Measurements from ENCODE around the gene IMMT.

IMMT gene

DNA sequence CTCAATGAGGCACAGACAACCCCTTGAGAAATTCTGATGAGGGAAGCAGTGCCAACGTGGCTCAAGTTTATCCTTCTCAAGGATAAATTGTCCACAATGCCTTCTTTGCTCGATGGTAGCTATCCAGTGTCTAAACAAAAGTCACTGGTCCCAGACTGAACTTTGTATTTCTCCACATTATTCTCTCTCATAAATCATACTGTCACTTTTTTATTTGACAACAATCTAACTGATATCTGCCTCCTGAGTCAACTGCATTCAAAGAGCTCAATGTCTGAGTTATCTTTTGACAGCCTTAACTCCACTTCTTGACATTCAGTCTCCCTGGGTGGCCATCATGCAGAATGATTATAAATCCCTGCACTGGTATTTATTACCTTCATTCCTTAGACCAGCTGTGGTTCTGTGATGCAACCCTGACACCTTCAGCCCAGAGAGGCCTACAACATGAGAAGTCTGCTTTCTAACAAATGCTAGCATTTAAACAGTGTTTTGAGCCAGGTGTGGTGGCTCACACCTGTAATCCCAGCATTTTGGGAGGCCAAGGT is 38.2 kb downstream of the IMMT start:
- DNase-seq (ENCODE audit: low spot score) = no peak
- TF ChIP-seq, protein P1, sequence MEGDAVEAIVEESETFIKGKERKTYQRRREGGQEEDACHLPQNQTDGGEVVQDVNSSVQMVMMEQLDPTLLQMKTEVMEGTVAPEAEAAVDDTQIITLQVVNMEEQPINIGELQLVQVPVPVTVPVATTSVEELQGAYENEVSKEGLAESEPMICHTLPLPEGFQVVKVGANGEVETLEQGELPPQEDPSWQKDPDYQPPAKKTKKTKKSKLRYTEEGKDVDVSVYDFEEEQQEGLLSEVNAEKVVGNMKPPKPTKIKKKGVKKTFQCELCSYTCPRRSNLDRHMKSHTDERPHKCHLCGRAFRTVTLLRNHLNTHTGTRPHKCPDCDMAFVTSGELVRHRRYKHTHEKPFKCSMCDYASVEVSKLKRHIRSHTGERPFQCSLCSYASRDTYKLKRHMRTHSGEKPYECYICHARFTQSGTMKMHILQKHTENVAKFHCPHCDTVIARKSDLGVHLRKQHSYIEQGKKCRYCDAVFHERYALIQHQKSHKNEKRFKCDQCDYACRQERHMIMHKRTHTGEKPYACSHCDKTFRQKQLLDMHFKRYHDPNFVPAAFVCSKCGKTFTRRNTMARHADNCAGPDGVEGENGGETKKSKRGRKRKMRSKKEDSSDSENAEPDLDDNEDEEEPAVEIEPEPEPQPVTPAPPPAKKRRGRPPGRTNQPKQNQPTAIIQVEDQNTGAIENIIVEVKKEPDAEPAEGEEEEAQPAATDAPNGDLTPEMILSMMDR (IDR thresholded peaks at IDR 0.05; ENCODE audit: borderline replicate concordance, control extremely low read depth, extremely low read depth, insufficient read depth, missing control alignments) = no peak
- in situ Hi-C loops (cut with MboI; ENCODE audit: low sequenced_read_pairs, unreplicated experiment) = no loop called here

DNA sequence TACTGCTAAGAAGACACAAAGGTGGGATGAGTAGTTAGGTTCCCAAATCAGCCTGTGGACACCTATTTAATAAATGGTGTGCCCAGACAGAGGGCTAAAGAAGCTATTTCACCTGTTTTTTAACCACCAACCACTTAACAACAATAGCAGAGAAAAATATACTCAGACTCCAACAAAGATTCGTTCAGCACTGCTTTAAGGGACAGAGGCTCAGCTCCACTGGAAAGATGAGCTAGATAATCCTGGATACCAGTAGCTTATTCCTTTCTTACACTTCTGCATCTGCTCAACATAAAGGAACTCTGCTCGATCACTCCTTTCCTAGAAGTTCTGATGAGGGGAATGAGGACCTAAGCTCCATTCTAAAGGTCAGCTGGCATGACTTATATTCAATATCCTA is 44.8 kb downstream of the IMMT start:
- TF ChIP-seq, protein P1 (IDR thresholded peaks at IDR 0.05; ENCODE audit: borderline replicate concordance, control extremely low read depth, extremely low read depth, insufficient read depth, missing control alignments) = no peak
- no peak for DNase-seq (ENCODE audit: low spot score)
- in situ Hi-C loops (cut with MboI; ENCODE audit: low sequenced_read_pairs, unreplicated experiment) = no loop called here

DNA sequence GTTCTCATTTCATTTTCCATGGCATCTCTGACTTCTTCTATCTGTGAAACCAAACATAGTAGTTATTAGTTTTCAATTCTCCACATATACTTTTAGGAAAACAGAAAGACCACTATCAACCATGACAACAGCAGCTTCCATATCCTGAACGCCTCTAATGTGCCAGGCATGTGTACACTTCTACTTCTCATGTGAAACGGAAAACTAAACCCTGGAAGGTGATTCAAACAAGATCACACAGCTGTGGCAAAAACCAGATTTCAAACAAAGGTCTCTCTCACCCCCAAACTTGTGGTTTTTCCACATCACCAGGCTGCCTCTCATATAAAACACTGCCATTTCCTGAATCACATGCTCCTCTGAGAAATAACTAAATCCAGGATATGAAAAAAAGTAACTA is 47.5 kb downstream of the IMMT start:
- TF ChIP-seq, protein P1 (IDR thresholded peaks at IDR 0.05; ENCODE audit: borderline replicate concordance, control extremely low read depth, extremely low read depth, insufficient read depth, missing control alignments) = no peak
- DNase-seq (ENCODE audit: low spot score) = no peak

DNA sequence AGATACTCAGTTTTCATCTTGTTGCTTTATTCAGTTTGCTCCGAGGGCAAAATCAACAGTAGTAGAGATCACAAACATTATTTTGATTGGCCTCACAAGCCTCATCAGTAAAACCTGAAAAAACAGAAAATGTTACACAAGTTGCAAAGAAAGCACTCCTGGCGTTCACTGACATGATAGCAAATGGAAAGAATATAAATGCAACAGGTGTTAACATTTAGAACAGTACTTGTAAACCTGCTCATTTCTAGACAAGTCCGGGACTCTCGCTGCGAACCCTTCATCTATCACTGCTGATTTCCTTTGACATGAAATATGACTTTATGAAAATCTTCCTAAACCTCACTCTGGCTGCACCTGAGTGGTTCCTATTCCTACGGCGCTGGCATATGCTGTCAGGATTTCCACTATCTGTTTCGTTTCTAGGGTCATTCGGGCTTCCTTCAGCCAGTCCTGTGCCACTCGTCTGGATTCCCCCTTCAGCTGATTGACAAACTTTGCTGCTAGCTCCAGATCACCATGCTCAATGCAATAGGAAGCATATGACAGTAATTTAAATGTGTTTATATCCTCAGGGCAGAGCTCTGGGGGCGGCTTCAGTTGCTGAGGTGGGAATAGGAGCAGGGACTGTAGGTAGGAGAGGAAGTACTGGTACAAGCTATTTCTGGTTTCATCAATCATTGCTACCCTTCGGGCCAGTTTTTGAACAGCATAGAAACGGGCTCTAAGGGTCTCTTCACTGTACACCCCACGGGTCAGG is 51.2 kb downstream of the IMMT start:
- DNase-seq (ENCODE audit: low spot score) = no peak
- in situ Hi-C loops (cut with MboI; ENCODE audit: low sequenced_read_pairs, unreplicated experiment) = no loop called here
- TF ChIP-seq, protein P1 (IDR thresholded peaks at IDR 0.05; ENCODE audit: borderline replicate concordance, control extremely low read depth, extremely low read depth, insufficient read depth, missing control alignments) = no peak

More for the DNA sequence above, 47.5 kb downstream of the IMMT start:
- in situ Hi-C loops (cut with MboI; ENCODE audit: low sequenced_read_pairs, unreplicated experiment) = no loop called here

DNA sequence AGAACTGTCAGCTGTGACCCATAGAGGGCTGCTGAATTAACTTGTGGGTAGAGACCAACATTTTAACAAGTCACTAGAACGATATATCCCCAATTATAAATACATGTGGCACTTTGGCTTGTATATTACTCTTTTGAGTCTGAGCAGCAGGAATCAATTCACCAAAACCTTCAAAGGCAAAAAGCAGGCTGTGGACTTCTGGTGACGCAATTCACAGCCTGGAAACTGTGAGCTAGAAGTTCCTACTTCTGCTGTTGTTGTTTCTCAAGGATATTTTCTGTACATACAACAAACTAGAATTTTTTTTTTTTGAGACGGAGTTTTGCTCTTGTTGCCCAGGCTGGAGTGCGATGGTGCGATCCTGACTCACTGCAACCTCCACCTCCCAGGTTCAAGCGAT is 52.0 kb downstream of the IMMT start:
- DNase-seq (ENCODE audit: low spot score) = no peak
- TF ChIP-seq, protein P1 (IDR thresholded peaks at IDR 0.05; ENCODE audit: borderline replicate concordance, control extremely low read depth, extremely low read depth, insufficient read depth, missing control alignments) = no peak
- in situ Hi-C loops (cut with MboI; ENCODE audit: low sequenced_read_pairs, unreplicated experiment) = no loop called here

DNA sequence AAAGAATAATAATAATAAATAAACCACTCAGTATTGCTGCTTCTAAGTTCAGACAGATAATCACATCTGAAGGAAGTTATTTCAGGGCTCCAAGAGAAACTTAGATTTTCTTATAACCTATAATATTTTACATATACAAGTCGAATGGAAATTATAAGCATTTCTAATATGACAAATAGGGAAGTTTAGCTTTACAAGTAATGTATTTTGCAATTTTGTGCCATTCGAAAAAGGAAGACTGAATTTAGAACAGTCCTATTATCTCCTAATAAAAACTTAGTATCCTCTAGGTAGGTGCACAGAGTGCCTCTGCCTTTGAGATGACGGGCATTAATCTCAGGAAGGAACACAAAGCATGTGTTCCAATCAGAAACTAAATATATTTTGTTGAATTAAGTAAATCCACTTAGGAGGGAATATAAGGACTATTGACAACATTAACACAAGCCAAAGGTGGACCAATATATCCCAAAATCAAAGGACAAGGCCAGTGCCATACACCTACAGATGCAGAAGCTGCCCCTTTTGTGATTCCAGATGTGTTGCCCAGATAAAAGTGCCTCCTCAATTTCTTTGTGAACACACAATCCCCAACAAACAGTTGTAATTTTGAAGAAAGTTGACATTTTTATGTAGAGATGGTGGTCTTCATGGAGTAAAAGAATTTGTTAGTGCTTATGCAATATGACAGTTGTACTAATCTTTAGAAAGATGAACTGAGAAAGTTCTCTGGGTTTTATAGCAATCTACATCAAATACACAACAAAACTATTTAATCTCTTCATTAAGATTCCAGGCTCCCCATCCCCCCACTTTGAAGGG is 52.6 kb downstream of the IMMT start:
- TF ChIP-seq, protein P1 (IDR thresholded peaks at IDR 0.05; ENCODE audit: borderline replicate concordance, control extremely low read depth, extremely low read depth, insufficient read depth, missing control alignments) = no peak
- in situ Hi-C loops (cut with MboI; ENCODE audit: low sequenced_read_pairs, unreplicated experiment) = no loop called here
- no peak for DNase-seq (ENCODE audit: low spot score)

Measured in GM13976 (cell line).